SK-N-SH (cell line): ENCODE results near the gene ACKR3. TPM values are rescaled to one million over a fixed set of nuclear protein-coding genes. Genes with fewer than 3 reads are reported as not detected.
A peak's percentile ranks its signal among the peaks of the same experiment; 100 is the strongest.

Source experiments
- CTCF ChIA-PET: fragments of 300-600, 350-600 bp; formaldehyde crosslinking; extraction: SDS; loops from one replicate; lab custom pipeline; 2021; lab: Yijun Ruan, JAX
- POLR2A ChIA-PET: fragments of 350-600 bp; sonication (Branson Sonifier 250); formaldehyde crosslinking; extraction: SDS; loops from one replicate; lab custom pipeline; 2020; ENCODE audit warnings: antibody characterized with exemption, inconsistent platforms; lab: Yijun Ruan, JAX
- DNase-seq: peaks from one replicate; pipeline ENCODE4 v3.0.0; 2012
- H2AFZ ChIP-seq: fragments of 200-600 bp; sonication (generic); 2 replicates; pipeline ENCODE4 v1.8.1; 2016; ENCODE audit warnings: antibody characterized with exemption, mild to moderate bottlenecking, low read depth
- H3F3A ChIP-seq: fragments of 200-600 bp; sonication (generic); replicated peaks from 2 replicates; pipeline ENCODE3; 2016; ENCODE audit warnings: antibody characterized with exemption, mild to moderate bottlenecking; ENCODE audit not compliant: insufficient read depth
- H3K27ac ChIP-seq, 2 experiments: fragments of 200-500 bp in 1 of 2; fragments of 200-600 bp in 1 of 2; sonication (Bioruptor generic) in 1 of 2; sonication (generic), shearing (Covaris generic) in 1 of 2; 2 replicates each; pipeline versions ENCODE4 v1.5.1 to v1.6.1; 2014 to 2016; ENCODE audit warnings: low read depth in 2 of 2, inconsistent platforms in 1 of 2, low read length in 1 of 2, mild to moderate bottlenecking in 1 of 2, mixed read lengths in 1 of 2
- H3K27me3 ChIP-seq: fragments of 200-600 bp; sonication (generic), shearing (Covaris generic); 2 replicates; pipeline ENCODE4 v1.6.1; 2016; ENCODE audit warnings: mixed run types; ENCODE audit not compliant: insufficient read depth
- H3K36me3 ChIP-seq, 2 experiments: fragments of 200-500 bp in 1 of 2; fragments of 200-600 bp in 1 of 2; sonication (Bioruptor generic) in 1 of 2; sonication (generic) in 1 of 2; replicated peaks in 1 of 2; 2 replicates each; pipeline versions ENCODE3 to v1.5.1; 2014 to 2016; ENCODE audit warnings: low read length in 1 of 2, mild to moderate bottlenecking in 1 of 2; ENCODE audit not compliant: insufficient read depth in 2 of 2, control insufficient read depth in 1 of 2
- H3K4me1 ChIP-seq, 2 experiments: fragments of 200-500 bp in 1 of 2; fragments of 200-600 bp in 1 of 2; sonication (Bioruptor generic) in 1 of 2; sonication (generic), shearing (Covaris generic) in 1 of 2; 2 replicates each; pipeline versions ENCODE4 v1.5.1 to v1.6.1; 2014 to 2016; ENCODE audit warnings: low read depth in 1 of 2, low read length in 1 of 2, mixed run types in 1 of 2; ENCODE audit not compliant: insufficient read depth in 2 of 2, control insufficient read depth in 1 of 2
- H3K4me2 ChIP-seq: fragments of 200-600 bp; sonication (generic), shearing (Covaris generic); 2 replicates; pipeline ENCODE4 v1.6.1; 2017; ENCODE audit warnings: mixed run types
- H3K4me3 ChIP-seq, 2 experiments: fragments of 200-500 bp in 1 of 2; fragments of 200-600 bp in 1 of 2; sonication (Bioruptor generic) in 1 of 2; sonication (generic), shearing (Covaris generic) in 1 of 2; 2 replicates each; pipeline versions ENCODE4 v1.5.1 to v1.8.1; 2014 to 2016; ENCODE audit warnings: low read depth in 2 of 2, inconsistent platforms in 1 of 2, low read length in 1 of 2, mild to moderate bottlenecking in 1 of 2, mixed read lengths in 1 of 2, moderate library complexity in 1 of 2
- H3K79me2 ChIP-seq: fragments of 200-600 bp; sonication (generic); 2 replicates; pipeline ENCODE4 v1.8.1; 2017; ENCODE audit warnings: mild to moderate bottlenecking; ENCODE audit not compliant: insufficient read depth
- H3K9ac ChIP-seq: fragments of 200-600 bp; sonication (generic); 2 replicates; pipeline ENCODE4 v1.6.1; 2017; ENCODE audit warnings: mixed run types
- H3K9me2 ChIP-seq: fragments of 200-600 bp; sonication (generic); 2 replicates; pipeline ENCODE4 v1.6.1; 2017; ENCODE audit warnings: mixed run types
- H3K9me3 ChIP-seq: fragments of 200-600 bp; sonication (generic); 2 replicates; pipeline ENCODE4 v1.6.1; 2017; ENCODE audit warnings: mixed run types, mild to moderate bottlenecking, moderate library complexity
- H4K20me1 ChIP-seq: fragments of 200-600 bp; sonication (generic); 2 replicates; pipeline ENCODE4 v1.6.1; 2017; ENCODE audit warnings: mild to moderate bottlenecking, mixed run types; ENCODE audit not compliant: insufficient read depth
- CHD2 ChIP-seq: fragments of 150-350 bp; IDR thresholded peaks from 2 replicates; pipeline ENCODE4 v1.6.1; 2018; ENCODE audit warnings: low read length; ENCODE audit not compliant: partially characterized antibody
- ELF1 ChIP-seq: IDR thresholded peaks from 2 replicates; pipeline ENCODE4 v1.4.0; 2012
- FOSL2 ChIP-seq: IDR thresholded peaks from 2 replicates; pipeline ENCODE4 v1.4.0; 2012; ENCODE audit warnings: low read depth, mild to moderate bottlenecking, moderate library complexity, borderline replicate concordance
- FOXJ3 ChIP-seq: sonication (generic); formaldehyde crosslinking; IDR thresholded peaks from 2 replicates; pipeline ENCODE4 v1.5.1; 2020; ENCODE audit warnings: mild to moderate bottlenecking, missing genetic modification reagents
- FOXM1 ChIP-seq: IDR thresholded peaks from 2 replicates; pipeline ENCODE4 v1.4.0; 2012; ENCODE audit warnings: low read depth, mild to moderate bottlenecking
- GABPA ChIP-seq: IDR thresholded peaks from 2 replicates; pipeline ENCODE4 v1.4.0; 2012; ENCODE audit warnings: low read depth, mild to moderate bottlenecking
- JUND ChIP-seq: IDR thresholded peaks from 2 replicates; pipeline ENCODE4 v1.4.0; 2012
- MXI1 ChIP-seq: IDR thresholded peaks from 2 replicates; pipeline ENCODE4 v1.6.1; 2012; ENCODE audit warnings: mild to moderate bottlenecking, low read depth, low read length, improper control_type of control experiment
- NFIC ChIP-seq: IDR thresholded peaks from 2 replicates; pipeline ENCODE4 v1.4.0; 2012; ENCODE audit warnings: borderline replicate concordance
- RAD21 ChIP-seq: IDR thresholded peaks from 2 replicates; pipeline ENCODE4 v1.6.1; 2012; ENCODE audit warnings: mild to moderate bottlenecking, low read length
- RCOR1 ChIP-seq: fragments of 150-350 bp; IDR thresholded peaks from 2 replicates; pipeline ENCODE4 v1.6.1; 2017; ENCODE audit warnings: antibody characterized with exemption, low read length
- REST ChIP-seq: IDR thresholded peaks from 2 replicates; pipeline ENCODE4 v1.6.1; 2012; ENCODE audit warnings: mild to moderate bottlenecking, low read depth, low read length, moderate library complexity
- SIN3A ChIP-seq: IDR thresholded peaks from 2 replicates; pipeline ENCODE4 v1.6.1; 2012; ENCODE audit warnings: low read depth, mild to moderate bottlenecking, low read length, moderate library complexity, borderline replicate concordance
- SMC3 ChIP-seq: IDR thresholded peaks from 2 replicates; pipeline ENCODE4 v1.6.1; 2012; ENCODE audit warnings: low read depth, low read length, improper control_type of control experiment
- TAF1 ChIP-seq: IDR thresholded peaks from 2 replicates; pipeline ENCODE4 v1.6.1; 2012; ENCODE audit warnings: low read depth, mild to moderate bottlenecking, low read length, moderate library complexity, borderline replicate concordance
- TEAD4 ChIP-seq: IDR thresholded peaks from 2 replicates; pipeline ENCODE4 v1.4.0; 2012; ENCODE audit warnings: mild to moderate bottlenecking, borderline replicate concordance; ENCODE audit not compliant: insufficient read depth
- WGBS: methylation state at CpG from one replicate; pipeline ENCODE4 v1.1.6; 2017; ENCODE audit warnings: low lambda C conversion rate; 5-methylcytosine and 5-hydroxymethylcytosine counted together
- polyA plus RNA-seq, 3 experiments: library from polyadenylated mRNA; depleted of rRNA; stranded (reverse); fragments of >200 nt; gene quantifications; 2 replicates each; pipeline ENCODE4 v1.2.3, GENCODE V29; 2012
- TF ChIP-seq, protein P1 (sequence below): IDR thresholded peaks from 2 replicates; pipeline ENCODE4 v1.4.0; 2012; ENCODE audit warnings: low read depth
- TF ChIP-seq, protein P2 (sequence below): IDR thresholded peaks from 2 replicates; pipeline ENCODE4 v1.4.0; 2012; ENCODE audit warnings: low read depth, borderline replicate concordance
- TF ChIP-seq, protein P3 (sequence below): IDR thresholded peaks from 2 replicates; pipeline ENCODE4; 2012

ACKR3 gene
- polyA plus RNA-seq, 1 of the 3 experiments (the other 2 are of a cell fraction) = not detected

DNA sequence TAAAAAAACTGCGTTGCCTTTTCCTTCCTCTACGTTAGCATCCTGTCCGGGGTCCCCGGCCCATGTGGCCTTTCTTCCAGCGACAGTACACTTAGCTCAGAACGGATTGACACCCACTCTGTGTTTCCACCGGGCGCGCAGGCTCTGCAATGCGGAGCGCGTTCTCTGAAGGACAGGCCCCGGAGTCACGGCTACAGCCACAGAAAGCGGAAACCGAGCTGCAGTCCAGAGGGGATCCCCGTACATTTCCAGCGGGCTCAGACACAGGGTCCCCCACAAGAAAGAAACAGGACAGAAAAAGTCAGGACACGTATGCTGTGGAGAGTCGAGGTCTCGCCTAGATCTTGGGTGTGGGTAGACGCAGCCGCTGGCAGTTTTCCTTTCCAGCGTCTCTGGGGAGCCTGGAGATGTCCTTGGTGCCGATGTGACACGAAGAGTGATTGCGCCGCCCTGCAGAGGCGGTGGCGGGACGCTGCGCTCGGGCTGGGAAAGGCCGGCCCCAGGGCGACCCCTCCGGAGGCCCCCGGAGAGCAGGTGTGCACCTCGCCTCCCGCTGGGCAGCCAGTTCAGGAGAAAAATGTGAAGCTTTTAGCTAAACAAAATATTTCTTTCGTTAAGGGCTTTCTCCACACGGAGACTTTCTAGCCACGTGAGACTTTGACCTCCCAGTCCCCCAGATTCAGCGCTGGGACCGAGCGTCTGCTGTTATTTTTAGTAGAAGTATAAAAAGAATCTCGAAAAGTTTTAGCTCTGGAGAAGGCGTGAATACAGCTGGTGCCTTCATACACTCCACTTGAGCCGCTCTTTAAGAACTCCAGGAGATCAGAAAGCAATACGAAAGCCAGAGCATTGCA lies 1.3 kb upstream of the ACKR3 start:
- Histone ChIP-seq H3K4me2 (peak overlapping the region; percentile 33; the same call in 1 of the 2 replicates), H3K4me3 (peak overlapping the region in 1 of 2 experiments; percentile 9; a peak in 1 of 4 replicates), H3K9me2 (no peaks in the 10 kb centered on the region), H3K36me3 (no peaks in the 10 kb centered on the region), H3F3A (no peaks in the 10 kb centered on the region), H3K4me1 (no peaks in the 10 kb centered on the region; a peak in 1 of 4 replicates), H4K20me1 (no peaks in the 10 kb centered on the region), H3K27me3 (peaks cover 53% of the 10 kb centered on the region), H3K27ac (no peak overlapping the region), H2AFZ (no peak overlapping the region), H3K9me3 (no peaks in the 10 kb centered on the region), H3K79me2 (no peaks in the 10 kb centered on the region), H3K9ac (no peak overlapping the region)
- 5% methylated on average over 33 of the region's 49 CpGs for WGBS
- TF ChIP-seq REST (no peak), NFIC (no peak), TEAD4 (no peak)
- POLR2A ChIA-PET = no interaction called here
- peak; percentile 38 for DNase-seq
- CTCF ChIA-PET = no interaction called here

DNA sequence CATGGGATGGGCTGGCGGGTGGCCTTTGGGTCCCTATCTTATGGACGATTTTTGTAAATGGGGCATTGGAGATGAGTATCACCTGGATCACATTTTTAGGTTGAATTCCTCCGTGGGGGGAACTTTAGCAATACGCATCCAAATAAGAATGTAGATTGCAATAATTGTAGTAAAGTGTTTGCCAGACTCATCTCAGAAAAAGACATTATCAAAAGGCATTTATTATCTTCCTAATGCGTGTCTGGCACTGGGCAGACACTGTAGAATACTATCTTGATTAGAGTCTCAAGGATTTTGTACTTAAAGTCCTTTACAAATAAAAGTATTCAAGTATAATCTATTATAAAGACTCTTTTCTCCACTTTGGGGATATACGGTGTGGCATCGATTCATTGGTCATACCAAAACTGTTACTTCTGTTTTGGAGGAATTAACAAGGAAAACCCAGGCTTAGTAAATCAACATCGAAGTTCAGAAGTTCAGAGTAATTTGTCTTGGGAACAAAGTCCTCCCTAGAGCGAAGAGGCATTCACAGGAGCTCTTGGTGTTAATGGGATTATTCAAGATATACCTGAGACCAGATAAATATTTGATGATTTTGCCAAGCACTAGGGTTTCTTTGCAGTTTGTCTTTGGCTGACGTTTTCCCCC lies 578 bp upstream of the ACKR3 start:
- no peak for DNase-seq

More for the DNA sequence above, 578 bp upstream of the ACKR3 start:
- TF ChIP-seq RCOR1 (no peak), RAD21 (no peak), SIN3A (no peak), TAF1 (no peak), GABPA (no peak), FOSL2 (no peak), SMC3 (no peak), TEAD4 (no peak), MXI1 (no peak), ELF1 (no peak), FOXM1 (no peak), JUND (no peak), FOXJ3 (no peak), CHD2 (no peak)
- TF ChIP-seq, protein P1, sequence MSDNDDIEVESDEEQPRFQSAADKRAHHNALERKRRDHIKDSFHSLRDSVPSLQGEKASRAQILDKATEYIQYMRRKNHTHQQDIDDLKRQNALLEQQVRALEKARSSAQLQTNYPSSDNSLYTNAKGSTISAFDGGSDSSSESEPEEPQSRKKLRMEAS = no peak
- TF ChIP-seq, protein P2, sequence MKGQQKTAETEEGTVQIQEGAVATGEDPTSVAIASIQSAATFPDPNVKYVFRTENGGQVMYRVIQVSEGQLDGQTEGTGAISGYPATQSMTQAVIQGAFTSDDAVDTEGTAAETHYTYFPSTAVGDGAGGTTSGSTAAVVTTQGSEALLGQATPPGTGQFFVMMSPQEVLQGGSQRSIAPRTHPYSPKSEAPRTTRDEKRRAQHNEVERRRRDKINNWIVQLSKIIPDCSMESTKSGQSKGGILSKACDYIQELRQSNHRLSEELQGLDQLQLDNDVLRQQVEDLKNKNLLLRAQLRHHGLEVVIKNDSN = no peak
- TF ChIP-seq, protein P3, sequence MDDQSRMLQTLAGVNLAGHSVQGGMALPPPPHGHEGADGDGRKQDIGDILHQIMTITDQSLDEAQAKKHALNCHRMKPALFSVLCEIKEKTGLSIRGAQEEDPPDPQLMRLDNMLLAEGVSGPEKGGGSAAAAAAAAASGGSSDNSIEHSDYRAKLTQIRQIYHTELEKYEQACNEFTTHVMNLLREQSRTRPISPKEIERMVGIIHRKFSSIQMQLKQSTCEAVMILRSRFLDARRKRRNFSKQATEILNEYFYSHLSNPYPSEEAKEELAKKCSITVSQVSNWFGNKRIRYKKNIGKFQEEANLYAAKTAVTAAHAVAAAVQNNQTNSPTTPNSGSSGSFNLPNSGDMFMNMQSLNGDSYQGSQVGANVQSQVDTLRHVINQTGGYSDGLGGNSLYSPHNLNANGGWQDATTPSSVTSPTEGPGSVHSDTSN = no peak
- TF ChIP-seq, all 33 proteins: peak for 0
- no peaks in the 10 kb centered on the region for H4K20me1 ChIP-seq
- no peaks in the 10 kb centered on the region for H3K9me3 ChIP-seq
- 21% methylated on average over 10 of the region's 10 CpGs for WGBS
- H3K79me2 ChIP-seq = no peaks in the 10 kb centered on the region
- CTCF ChIA-PET = interaction anchor here (1.0 to 1.4 kb wide), 3 partner anchors 16 to 90 kb away, joined by 3 read pairs; no protein-coding TSS in a partner anchor
- no peaks in the 10 kb centered on the region for H3K36me3 ChIP-seq
- no peaks in the 10 kb centered on the region; a peak in 1 of 4 replicates for H3K4me1 ChIP-seq
- no peak overlapping the region for H3K27ac ChIP-seq
- no peak overlapping the region for H2AFZ ChIP-seq
- peaks cover 53% of the 10 kb centered on the region for H3K27me3 ChIP-seq
- H3K4me2 ChIP-seq = 0 out of 2 replicates have a peak overlapping the region, but pooled peaks have one; percentile 19
- no peaks in the 10 kb centered on the region for H3F3A ChIP-seq
- H3K9me2 ChIP-seq = no peaks in the 10 kb centered on the region
- POLR2A ChIA-PET = no interaction called here
- H3K4me3 ChIP-seq = no peak overlapping the region
- no peak overlapping the region for H3K9ac ChIP-seq
